Tibial nerve (tissue), 4 donors: ENCODE data around the gene BANP. TPM values are rescaled to one million over a fixed set of nuclear protein-coding genes. Genes with fewer than 3 reads are reported as not detected.

Source experiments
- DNase-seq, 2 donors: peaks; one replicate each; pipeline ENCODE4 v3.0.0-alpha.2; 2019; ENCODE audit warnings: low spot score in 2 of 2
- H3K27ac ChIP-seq, 4 donors: fragments of 200-600 bp; sonication (generic) in 3 of 4; one replicate each; pipeline ENCODE4 v1.5.1; 2017 to 2019; ENCODE audit warnings: mild to moderate bottlenecking in 1 of 4
- H3K27me3 ChIP-seq, 2 donors: fragments of 200-600 bp; sonication (generic) in 1 of 2; one replicate each; pipeline versions ENCODE4 v1.5.1 to v1.6.0; 2017 to 2019
- H3K36me3 ChIP-seq, 3 donors: fragments of 200-600 bp; sonication (generic); one replicate each; pipeline ENCODE4 v1.5.1; 2018 to 2019
- H3K4me1 ChIP-seq, 4 donors: fragments of 200-600 bp; sonication (generic) in 3 of 4; one replicate each; pipeline ENCODE4 v1.5.1; 2017 to 2019
- H3K4me3 ChIP-seq, 4 donors: fragments of 200-600 bp; sonication (generic) in 3 of 4; one replicate each; pipeline ENCODE4 v1.5.1; 2017 to 2019; ENCODE audit warnings: mild to moderate bottlenecking in 1 of 4, moderate library complexity in 1 of 4
- H3K9me3 ChIP-seq, 4 donors: fragments of 200-600 bp; sonication (generic) in 3 of 4; one replicate each; pipeline ENCODE4 v1.5.1; 2017 to 2019
- EP300 ChIP-seq, 2 donors: sonication (generic); formaldehyde crosslinking; IDR thresholded peaks; one replicate each; pipeline ENCODE4 v1.6.1; 2017; ENCODE audit warnings: antibody characterized with exemption in 2 of 2, mild to moderate bottlenecking in 1 of 2
- POLR2A ChIP-seq, 2 donors: fragments of 450-650 bp; IDR thresholded peaks; one replicate each; pipeline ENCODE4 v1.6.1; 2017; ENCODE audit warnings: antibody characterized with exemption in 2 of 2, mild to moderate bottlenecking in 2 of 2, moderate library complexity in 2 of 2
- WGBS, 2 donors: methylation state at CpG; one replicate each; pipeline ENCODE4 v1.1.5; 2018; 5-methylcytosine and 5-hydroxymethylcytosine counted together
- total RNA-seq, 4 donors: library from RNA; depleted of rRNA; stranded (reverse); fragments of >200 nt; gene quantifications; one replicate each; pipeline ENCODE4 v1.1.0, GENCODE V29; 2016
- TF ChIP-seq, protein P1 (sequence below), 5 experiments: fragments of 200-600 bp in 3 of 5; fragments of 450-650 bp in 2 of 5; sonication (generic) in 3 of 5; IDR thresholded peaks; one replicate each; pipeline ENCODE4 v1.5.1; 2016 to 2019; ENCODE audit warnings: antibody characterized with exemption in 5 of 5, mild to moderate bottlenecking in 3 of 5, moderate library complexity in 2 of 5

The BANP gene
- total RNA-seq, 4 donors from 2014 or later: 21.9 to 27.3 (median 24.6) TPM

DNA sequence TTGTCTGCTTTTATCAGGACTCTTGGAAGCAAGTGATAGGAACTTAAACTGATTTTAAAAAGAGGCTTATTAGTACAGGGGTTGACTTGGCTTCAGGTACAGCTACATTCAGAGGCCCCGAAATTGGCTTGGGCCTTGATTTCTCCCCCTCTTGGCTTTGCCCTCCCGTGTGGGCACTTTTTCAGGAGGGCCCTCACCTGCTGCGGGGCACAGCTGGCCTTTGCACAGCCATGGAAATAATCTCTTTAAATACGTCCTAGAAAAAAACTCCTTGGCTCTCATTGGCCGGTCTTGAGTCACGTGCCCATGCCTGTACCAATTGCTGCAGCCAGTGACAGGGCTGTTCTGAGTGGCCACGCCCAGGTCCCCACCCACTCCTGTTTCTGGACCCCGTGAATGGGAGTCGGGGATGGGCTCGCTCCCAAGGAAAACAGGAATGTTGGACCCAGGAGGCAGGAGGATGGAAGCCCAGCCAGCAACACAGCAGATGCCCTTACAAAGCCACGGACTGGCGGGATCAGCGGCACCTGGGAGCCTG is 29.9 kb upstream of the BANP start:
- Histone ChIP-seq H3K27me3 (peaks cover 0 to 5% of the 10 kb centered on the region in 2 donors), H3K27ac (no peak overlapping the region), H3K4me3 (no peak overlapping the region), H3K36me3 (no peaks in the 10 kb centered on the region), H3K4me1 (peaks cover 0 to 19% (median 0%) of the 10 kb centered on the region in 4 donors), H3K9me3 (no peaks in the 10 kb centered on the region)
- DNase-seq: no peak
- TF ChIP-seq POLR2A (IDR thresholded peaks at IDR 0.05) (no peak), EP300 (IDR thresholded peaks at IDR 0.05) (no peak)
- 70 to 76% methylated on average over 13 of the region's 13 CpGs for WGBS, 2 donors

DNA sequence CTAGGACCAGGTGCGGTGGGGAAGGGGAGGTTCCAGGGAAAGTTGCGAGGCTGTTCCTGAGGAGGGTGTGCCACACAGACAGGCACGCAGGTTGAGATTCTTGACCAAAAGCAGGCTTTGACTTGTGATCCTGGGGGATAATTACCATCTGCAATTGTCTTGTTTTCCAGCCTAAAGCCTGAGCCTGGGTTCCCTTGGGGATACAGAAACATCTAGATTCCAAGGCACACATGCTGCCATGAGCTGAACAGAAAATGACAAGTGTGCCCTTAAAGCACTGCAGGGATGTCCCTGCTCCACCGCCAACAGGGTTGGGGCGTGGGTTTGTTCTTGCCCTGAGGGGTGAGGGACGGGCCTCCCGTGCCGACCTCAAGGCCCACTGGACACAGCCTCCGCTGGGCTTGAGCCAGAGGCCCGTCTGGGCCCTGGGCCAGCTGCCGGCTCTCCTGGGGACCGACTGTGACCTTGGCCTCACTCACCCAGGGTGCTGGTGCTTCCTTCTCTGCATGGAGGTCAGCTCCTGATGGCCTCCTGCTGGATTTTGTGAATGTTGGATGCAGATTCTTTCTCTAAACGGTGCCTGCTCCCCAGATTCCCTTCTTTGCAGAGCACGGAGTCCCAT is 28.9 kb upstream of the BANP start:
- no peak for TF ChIP-seq EP300 (IDR thresholded peaks at IDR 0.05)
- TF ChIP-seq, protein P1, sequence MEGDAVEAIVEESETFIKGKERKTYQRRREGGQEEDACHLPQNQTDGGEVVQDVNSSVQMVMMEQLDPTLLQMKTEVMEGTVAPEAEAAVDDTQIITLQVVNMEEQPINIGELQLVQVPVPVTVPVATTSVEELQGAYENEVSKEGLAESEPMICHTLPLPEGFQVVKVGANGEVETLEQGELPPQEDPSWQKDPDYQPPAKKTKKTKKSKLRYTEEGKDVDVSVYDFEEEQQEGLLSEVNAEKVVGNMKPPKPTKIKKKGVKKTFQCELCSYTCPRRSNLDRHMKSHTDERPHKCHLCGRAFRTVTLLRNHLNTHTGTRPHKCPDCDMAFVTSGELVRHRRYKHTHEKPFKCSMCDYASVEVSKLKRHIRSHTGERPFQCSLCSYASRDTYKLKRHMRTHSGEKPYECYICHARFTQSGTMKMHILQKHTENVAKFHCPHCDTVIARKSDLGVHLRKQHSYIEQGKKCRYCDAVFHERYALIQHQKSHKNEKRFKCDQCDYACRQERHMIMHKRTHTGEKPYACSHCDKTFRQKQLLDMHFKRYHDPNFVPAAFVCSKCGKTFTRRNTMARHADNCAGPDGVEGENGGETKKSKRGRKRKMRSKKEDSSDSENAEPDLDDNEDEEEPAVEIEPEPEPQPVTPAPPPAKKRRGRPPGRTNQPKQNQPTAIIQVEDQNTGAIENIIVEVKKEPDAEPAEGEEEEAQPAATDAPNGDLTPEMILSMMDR (IDR thresholded peaks at IDR 0.05): no peak
- no peak for TF ChIP-seq POLR2A (IDR thresholded peaks at IDR 0.05)
- Histone ChIP-seq H3K27me3 (peaks cover 0 to 14% of the 10 kb centered on the region in 2 donors), H3K4me1 (peaks cover 0 to 19% (median 0%) of the 10 kb centered on the region in 4 donors), H3K4me3 (no peak overlapping the region), H3K9me3 (no peaks in the 10 kb centered on the region), H3K36me3 (no peaks in the 10 kb centered on the region), H3K27ac (no peak overlapping the region)
- DNase-seq: no peak
- 37 to 53% methylated on average over 8 to 13 of the region's 14 CpGs for whole genome bisulfite sequencing, 2 donors

DNA sequence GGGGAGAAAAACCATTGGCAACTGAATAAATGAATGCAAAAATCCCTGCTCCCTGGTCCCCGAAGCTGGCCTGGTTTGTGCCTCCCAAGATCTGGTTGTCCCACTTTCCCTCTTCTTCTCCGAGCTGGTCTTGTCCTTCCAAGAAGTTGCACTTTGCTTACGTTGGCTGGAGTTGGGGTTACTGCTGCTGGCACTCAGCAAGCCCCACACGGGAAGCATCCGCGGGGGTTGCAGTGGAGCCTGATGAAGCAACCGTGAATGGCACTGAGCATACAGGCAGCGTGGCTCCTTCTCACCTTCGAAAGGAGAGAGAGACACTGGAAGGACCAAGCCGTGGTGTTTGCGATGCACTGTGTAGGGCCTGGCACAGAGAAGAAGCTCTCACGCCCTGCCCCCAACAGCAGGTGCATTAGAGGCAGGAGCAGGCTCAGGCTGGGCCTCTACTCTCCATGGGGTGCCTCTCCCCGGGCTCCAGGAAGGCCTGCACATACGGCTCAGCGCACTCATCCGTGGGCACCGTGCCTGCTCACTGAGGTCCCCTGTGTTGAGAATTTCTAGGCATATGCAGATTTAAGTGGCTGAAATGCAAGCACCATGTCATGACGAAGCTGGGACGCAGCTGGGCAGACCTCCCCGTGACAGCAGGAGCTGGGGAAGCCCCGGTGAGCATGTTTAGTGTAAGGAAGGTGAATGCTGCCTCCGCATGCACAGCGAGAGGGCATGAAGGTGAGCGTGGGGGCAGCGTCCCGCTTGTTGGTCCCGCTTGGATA is 27.0 kb upstream of the BANP start:
- H3K27ac ChIP-seq: no peak overlapping the region
- H3K36me3 ChIP-seq: no peaks in the 10 kb centered on the region
- H3K27me3 ChIP-seq: peaks cover 0 to 13% of the 10 kb centered on the region in 2 donors
- peaks cover 0 to 3% (median 0%) of the 10 kb centered on the region in 4 donors for H3K4me1 ChIP-seq
- DNase-seq: no peak
- TF ChIP-seq, protein P1 (IDR thresholded peaks at IDR 0.05): no peak
- TF ChIP-seq POLR2A (IDR thresholded peaks at IDR 0.05) (no peak), EP300 (IDR thresholded peaks at IDR 0.05) (no peak)
- no peak overlapping the region for H3K4me3 ChIP-seq
- H3K9me3 ChIP-seq: no peaks in the 10 kb centered on the region
- WGBS, 2 donors: 74 to 76% methylated on average over 27 of the region's 27 CpGs

DNA sequence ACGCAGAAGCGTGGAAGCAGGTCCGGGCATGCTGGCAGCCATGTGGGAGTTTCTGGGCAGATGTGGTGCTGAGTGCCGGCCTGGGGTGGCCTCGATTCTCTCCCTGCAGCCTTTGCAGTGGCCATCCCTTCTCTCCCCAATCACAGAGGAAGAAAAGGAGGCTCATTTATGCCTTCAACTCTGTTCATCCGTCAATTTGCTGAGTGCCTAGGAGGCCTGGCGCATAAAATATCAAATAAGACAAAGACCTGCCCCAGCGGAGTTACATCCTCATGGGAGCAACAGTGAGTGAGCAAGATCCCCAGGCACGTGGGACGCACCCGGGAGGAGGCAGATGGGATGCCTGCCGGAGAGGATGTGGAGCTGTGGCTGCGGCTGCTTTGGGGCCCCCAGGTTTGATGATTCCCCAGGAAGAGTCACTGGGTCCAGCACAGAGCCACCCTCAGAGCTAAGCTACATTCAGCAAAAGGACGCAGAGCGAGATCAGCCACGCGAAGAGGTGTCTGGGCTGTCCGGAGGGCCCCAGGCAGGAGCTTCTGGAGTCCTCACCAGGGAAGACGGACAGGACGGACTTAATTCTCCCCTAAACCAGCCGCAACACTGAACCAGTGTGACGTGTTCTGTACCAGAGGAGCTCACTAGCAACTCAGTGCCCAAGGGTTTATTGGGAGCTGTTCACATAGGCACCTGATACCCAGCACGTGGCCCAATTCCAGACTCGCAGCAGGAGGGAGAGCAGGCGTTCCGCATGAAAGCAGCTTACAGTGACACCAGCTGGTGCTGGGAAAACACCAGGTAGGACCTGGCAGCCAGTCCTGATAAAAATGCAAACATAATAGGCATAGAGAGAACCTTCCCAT is 26.2 kb upstream of the BANP start:
- no peak overlapping the region for H3K4me3 ChIP-seq
- 77 to 79% methylated on average over 21 to 25 of the region's 26 CpGs for WGBS, 2 donors

DNA sequence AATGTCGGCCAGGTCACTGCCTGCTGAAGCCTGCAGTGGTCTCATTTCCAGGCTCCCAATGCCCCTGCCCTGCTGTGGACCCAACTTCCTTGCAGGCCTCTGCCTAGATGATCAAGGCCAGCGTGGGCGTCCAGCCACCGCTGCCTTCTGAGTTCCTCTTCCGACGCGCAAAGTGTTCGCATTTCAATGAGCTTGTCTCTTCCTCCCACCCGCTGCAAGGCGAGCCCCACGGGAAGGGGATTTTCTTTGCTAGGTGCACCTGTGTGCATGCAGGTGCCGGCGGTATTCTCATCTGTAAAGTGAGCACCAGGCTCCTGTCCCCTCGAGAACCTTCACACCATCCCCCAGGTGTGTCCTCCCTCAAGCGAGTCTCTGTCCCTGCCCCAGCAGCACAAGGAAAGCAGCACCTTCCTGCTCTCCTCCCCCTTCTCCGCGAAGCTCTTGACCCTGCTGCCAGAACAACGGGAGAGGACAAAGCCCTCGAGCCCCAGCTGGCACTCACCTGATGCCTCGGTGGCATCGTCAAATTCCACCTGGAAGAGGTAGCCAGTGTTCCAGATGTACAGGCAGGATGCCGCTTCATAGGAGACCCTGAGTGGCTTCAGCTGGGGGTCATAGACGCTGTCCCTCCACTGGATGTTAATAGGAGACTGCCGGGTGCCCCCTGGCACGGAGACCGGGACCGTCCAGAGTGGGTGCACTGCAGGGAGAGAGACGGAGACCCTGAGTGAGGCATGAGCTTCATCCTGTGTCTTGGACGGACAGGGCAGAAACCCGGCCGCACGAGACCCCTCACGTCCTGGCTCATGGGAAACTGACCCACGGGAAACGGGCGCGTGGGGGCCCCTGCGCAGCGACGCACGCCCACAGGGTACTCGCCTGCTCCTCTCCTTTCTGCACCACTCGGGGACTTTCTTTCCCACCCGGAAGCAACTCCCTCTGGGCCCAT is 24.7 kb upstream of the BANP start:
- 71 to 75% methylated on average over 43 to 44 of the region's 44 CpGs for WGBS, 2 donors
- no peak overlapping the region for H3K27ac ChIP-seq
- TF ChIP-seq EP300 (IDR thresholded peaks at IDR 0.05) (no peak), POLR2A (IDR thresholded peaks at IDR 0.05) (no peak)
- TF ChIP-seq, protein P1 (IDR thresholded peaks at IDR 0.05): no peak
- DNase-seq: no peak
- H3K4me3 ChIP-seq: no peak overlapping the region
- H3K9me3 ChIP-seq: no peaks in the 10 kb centered on the region
- peaks cover 0 to 3% (median 0%) of the 10 kb centered on the region in 4 donors for H3K4me1 ChIP-seq
- peaks cover 0 to 12% of the 10 kb centered on the region in 2 donors for H3K27me3 ChIP-seq
- no peaks in the 10 kb centered on the region for H3K36me3 ChIP-seq

More for the DNA sequence above, 26.2 kb upstream of the BANP start:
- DNase-seq: no peak
- Histone ChIP-seq H3K9me3 (no peaks in the 10 kb centered on the region), H3K4me1 (peaks cover 0 to 3% (median 0%) of the 10 kb centered on the region in 4 donors), H3K27ac (no peak overlapping the region), H3K27me3 (peaks cover 0 to 12% of the 10 kb centered on the region in 2 donors), H3K36me3 (no peaks in the 10 kb centered on the region)
- no peak for TF ChIP-seq EP300 (IDR thresholded peaks at IDR 0.05)
